Measurements from ENCODE around the gene CCDC24. TPM values are rescaled to one million over a fixed set of nuclear protein-coding genes. Genes with fewer than 3 reads are reported as not detected.

Gene CCDC24
- total and polyA plus RNA-seq, 2 of the 13 experiments (the other 11 are each of a cell fraction or from before 2014, with no cell fraction given) = 1.4 to 2.9 TPM

GRCh38 chr1:43974443-43975248, 16.8 kb upstream of the CCDC24 start, which contains the start of gene ATP6V0B (continued):
- TF ChIP-seq TRAFD1 (CRISPR knock-in tag; IDR thresholded peaks at IDR 0.05; ENCODE audit: borderline replicate concordance) (no peak), NFIB (CRISPR knock-in tag; IDR thresholded peaks at IDR 0.05; ENCODE audit: borderline replicate concordance) (no peak), ZNF234 (CRISPR knock-in tag; conservative IDR thresholded peaks at IDR 0.05) (0 out of 2 replicates have a peak, but pooled peaks have one; percentile 74), SNAPC4 (CRISPR knock-in tag; IDR thresholded peaks at IDR 0.05) (no peak), AKAP8 (CRISPR knock-in tag; IDR thresholded peaks at IDR 0.05) (peak; percentile 88), RBAK (CRISPR knock-in tag; IDR thresholded peaks at IDR 0.05) (no peak), ZNF383 (CRISPR knock-in tag; IDR thresholded peaks at IDR 0.05; ENCODE audit: borderline replicate concordance) (no peak), MED8 (CRISPR knock-in tag; IDR thresholded peaks at IDR 0.05; ENCODE audit: insufficient replicate concordance) (peak; percentile 58), RNF2 (conservative IDR thresholded peaks at IDR 0.05; ENCODE audit: low read depth) (peak; percentile 68; the same call in 1 of the 2 replicates), THAP7 (CRISPR knock-in tag; IDR thresholded peaks at IDR 0.05) (no peak), ZNF235 (CRISPR knock-in tag; IDR thresholded peaks at IDR 0.05; ENCODE audit: borderline replicate concordance) (peak; percentile 82; the same call in 1 of the 2 replicates), TRIM24 (CRISPR knock-in tag; IDR thresholded peaks at IDR 0.05) (no peak)

All from HepG2 (cell line).